Measurements from ENCODE around the gene TCAF1.
"Not testable (repeated sequence)": the region's sequence is repeated elsewhere in the genome, so short reads cannot be mapped to it uniquely, and the experiment has no call there.

Gene TCAF1

GRCh38 chr7:143905509-143905908, 3.5 kb upstream of the TCAF1 start:
- DNase-seq (ENCODE audit: low read depth, low spot score), result no peak

DNA sequence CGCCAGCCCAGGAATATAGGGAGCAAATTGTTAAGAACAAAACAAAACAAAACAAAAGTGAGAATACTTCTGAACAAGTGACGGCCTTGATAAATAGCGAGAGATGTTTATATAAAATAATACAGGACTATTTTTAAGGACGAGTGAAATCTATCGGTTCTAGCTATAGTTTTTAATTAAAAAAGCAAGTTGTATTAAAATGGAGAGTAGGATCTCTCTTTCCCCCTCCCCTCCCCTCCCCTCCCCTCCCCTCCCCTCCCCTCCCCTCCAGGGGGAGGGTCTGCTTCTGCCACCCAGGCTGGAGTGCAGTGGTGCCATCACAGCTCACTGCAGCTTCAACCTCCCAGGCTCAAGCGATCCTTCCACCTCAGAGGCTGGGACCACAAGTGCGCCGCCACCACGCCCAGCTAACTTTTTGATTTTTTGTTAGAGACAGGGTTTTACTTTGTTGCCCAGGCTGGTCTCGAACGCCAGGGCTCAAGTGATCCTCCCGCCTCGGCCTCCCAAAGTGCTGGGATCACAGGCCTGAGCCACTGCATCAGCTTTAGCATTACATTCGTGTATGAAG, 440 bp upstream of the TCAF1 start:
- DNase-seq (ENCODE audit: low read depth, low spot score), result no peak

DNA sequence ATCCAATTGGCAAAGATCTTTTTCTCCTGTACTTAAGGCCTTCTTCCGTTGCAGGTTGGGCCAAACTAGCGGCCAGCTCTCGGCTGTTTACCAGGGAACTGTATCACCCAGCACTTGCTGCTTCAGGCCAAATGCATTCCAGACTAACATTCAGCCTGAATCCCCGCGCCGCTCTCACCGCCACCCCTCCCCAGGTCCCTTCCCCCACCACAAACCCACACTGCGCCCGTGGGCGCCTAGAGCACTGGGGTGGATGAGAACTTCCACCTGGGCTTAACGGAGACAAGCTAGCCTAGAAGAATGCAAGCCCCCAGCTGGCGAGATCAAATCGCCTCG, 676 bp downstream of the TCAF1 start:
- DNase-seq (ENCODE audit: low read depth, low spot score), result no peak

DNA sequence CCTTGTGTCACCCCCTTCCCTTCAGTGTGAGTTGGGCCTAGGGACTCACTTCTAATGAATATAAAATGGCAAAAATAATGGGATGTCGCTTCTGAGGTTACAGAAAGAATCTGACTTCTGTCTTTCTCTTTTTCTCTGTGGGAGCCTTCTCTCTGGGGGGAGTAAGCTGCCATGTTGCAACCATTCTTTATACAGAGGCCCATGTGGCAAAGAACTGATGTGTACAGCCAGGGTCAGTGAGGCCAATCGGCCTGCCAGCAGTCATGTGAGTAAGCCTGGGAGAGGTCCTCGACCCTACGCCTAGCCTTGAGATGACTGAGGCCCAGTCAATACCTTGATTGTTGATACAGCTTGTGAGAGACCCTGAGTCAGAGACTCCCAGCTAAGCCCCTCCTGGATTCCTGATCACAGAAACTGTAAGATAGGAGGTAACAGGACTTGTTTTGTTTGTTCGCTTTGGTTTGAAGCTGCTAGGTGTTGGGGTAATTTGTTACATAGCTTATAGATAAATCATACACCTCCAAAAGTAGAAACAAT, 1.7 kb downstream of the TCAF1 start:
- no peak for DNase-seq (ENCODE audit: low read depth, low spot score)

- DNase-seq (ENCODE audit: low read depth, low spot score), result no peak
These were observed 3.2 kb downstream of the TCAF1 start for GRCh38 chr7:143898810-143899209.

- no peak for DNase-seq (ENCODE audit: low read depth, low spot score)
These were observed 5.3 kb downstream of the TCAF1 start for GRCh38 chr7:143896667-143897066.

- no peak for DNase-seq (ENCODE audit: low read depth, low spot score)
These were observed 9.3 kb downstream of the TCAF1 start for GRCh38 chr7:143892527-143893300.

- no peak for DNase-seq (ENCODE audit: low read depth, low spot score)
These were observed 10.5 kb downstream of the TCAF1 start for GRCh38 chr7:143891457-143891856.

DNA sequence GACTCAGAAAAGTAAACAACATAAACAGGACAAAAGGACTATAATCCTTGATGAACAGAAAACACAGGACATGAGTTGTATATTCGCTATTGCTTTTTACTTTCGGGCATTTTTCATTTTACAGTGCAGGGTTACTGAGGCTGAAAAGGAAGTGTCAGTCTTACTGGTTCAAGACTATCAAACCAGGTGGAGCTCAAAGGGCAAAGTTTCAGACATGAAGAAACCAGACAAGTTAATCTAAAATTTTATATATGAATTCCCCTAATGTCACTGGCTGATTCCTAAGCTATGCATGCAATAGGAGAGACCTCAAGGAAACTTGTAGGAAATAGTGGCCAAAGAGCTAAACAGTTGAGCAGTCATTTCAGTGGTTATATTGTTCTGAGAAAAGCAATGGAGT, 11.4 kb downstream of the TCAF1 start:
- no peak for DNase-seq (ENCODE audit: low read depth, low spot score)

DNA sequence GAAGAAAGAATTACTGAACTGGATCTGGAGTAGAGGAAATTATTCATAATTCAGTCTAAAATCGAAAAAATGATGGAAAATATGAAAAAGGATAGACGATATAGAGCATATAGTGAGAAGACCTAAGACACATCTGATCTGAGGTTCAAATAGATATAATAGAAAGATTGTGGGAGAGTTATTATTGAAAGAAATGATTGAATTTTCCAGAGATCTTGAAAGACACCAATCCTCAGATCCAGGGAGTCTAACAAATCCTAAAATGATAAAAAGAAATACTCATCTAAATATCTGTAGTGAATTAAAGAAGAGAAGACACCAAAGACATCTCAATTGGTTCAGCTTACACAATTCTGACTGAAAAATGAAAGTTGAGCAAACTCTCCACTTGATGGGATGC, 12.9 kb downstream of the TCAF1 start:
- no peak for DNase-seq (ENCODE audit: low read depth, low spot score)

- no peak for DNase-seq (ENCODE audit: low read depth, low spot score)
These were observed 15.0 kb downstream of the TCAF1 start for GRCh38 chr7:143886826-143887477.

DNA sequence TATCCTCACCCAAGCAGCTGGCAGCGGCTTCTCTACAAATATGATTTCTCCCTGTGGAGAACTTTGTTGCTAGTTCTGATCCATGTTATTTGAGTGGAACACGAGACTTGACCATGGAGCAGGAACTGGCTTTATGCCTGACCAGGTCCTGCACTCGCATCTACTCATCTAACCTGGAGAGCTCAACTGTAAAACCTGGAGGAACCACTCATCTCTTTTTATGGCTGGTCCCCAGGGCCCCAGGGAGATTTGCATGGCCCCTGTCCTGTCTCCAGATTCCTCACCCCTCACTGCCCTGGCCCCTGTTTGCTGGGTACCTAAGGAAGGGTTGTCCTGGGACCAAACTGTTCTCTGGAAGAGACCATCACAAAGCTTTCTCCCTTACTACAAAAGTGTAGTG, 16.0 kb downstream of the TCAF1 start:
- no peak for DNase-seq (ENCODE audit: low read depth, low spot score)

DNA sequence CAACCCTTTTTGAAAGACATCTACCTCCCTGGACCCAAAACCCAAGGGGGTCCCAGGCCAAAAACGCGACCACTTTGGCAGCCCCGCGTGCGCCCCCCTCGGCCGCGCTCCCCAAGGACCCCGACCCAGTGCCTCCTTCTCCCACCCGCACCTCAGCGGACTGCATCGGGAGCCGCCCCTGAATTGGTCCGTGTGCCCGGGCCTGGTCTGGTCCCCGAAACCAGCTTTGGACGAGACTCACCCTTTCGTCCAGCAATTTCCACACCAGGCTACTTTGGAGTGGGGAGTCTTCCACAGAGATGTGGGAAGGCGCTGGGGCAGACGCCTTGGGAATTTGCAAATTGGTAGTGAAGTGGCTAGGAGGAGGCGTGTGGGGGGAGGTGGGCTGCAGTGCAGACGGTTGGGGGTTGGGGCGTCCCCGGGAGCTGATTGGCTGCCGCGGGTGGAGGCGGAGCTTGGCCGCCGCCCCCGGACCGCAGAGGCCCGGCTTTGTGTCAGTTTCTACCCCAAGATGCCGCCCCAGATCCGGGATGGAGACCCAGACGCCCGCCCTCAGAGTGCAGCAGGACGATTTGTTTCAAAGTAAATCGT, 16.9 kb downstream of the TCAF1 start:
- DNase-seq (ENCODE audit: low read depth, low spot score), result no peak

DNA sequence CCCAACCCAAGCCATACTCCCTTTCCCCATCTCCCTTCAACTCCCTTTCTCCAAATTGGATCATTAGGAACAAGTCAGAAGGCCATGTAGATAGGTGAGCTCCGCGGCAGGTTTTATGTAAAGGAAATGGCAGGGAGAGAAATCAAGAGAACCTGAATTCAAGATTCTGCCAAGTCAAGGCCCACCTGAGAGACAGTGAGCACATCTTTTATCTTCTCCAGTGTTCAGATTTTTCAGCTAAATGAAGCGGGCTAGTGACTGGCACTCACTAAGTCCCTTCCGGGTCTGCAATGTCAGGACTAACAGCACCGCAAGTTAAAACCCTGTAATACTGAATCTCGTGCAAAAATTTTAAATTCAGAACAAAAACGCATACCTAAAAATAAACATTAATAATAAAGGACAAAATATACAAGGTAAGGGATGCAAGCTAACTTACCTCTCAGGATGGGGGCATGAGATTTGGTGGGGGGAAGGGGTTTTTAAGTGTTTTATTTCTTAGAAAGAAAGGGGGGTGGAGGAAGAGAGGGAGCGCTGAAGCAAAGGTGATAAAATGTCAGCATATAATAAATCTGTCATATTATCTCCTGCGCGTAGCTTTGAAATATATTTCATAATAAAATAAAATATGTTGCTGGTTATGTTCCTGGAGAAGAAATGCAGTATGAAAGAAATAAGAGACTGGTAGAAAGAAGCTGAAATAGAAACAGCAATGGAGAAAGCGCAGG, 17.6 kb downstream of the TCAF1 start:
- no peak for DNase-seq (ENCODE audit: low read depth, low spot score)

- DNase-seq (ENCODE audit: low read depth, low spot score), result no peak
These were observed 19.3 kb downstream of the TCAF1 start for GRCh38 chr7:143882604-143883078.

DNA sequence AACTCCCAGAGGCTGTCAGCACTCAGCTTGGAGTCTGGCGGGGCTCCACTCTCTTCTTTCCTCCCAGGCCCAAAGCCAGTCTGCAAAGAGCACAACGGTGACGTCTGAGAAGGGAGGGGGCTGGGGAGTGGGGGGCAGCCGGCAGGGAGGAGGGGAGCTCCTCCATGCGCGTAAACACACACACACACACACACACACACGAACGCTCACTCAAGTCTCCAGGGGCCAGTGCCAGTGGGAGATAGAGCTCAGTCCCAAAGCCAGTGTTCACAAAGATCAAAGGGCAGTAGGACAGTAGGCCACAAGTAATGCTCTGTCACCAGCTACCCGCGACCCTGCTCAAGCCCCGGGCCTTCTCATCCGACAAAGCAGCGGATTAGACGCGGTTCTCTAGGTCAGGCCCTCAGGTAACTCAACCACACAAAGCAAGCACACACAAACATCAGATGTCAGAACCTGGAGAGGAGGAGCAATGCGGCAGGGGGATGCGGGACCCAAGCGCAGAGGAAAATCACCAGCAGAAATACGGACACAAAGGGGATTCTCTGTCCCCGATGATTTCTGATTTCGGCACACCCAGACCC, 19.9 kb downstream of the TCAF1 start:
- no peak for DNase-seq (ENCODE audit: low read depth, low spot score)

DNA sequence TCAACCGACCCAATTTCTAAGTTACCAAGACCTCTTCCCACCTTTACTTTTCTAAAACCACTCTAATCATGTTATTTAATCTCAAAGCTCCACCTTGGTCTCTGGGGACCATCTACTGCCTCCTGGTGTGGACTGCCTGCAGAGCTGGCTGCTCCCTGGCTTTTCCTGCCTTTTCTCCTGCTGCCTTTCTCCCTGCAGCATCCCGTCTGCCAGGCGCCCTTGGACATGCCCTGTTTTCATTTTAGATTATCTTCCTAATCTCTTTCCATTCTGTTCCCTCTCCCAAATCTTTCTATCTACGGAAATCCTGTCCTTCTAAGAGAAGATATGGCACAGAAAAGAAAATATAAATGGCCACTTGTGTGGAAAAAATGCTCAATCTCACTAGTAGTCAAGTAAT, 23.1 kb downstream of the TCAF1 start:
- DNase-seq (ENCODE audit: low read depth, low spot score), result no peak

- DNase-seq (ENCODE audit: low read depth, low spot score), result no peak
These were observed 24.9 kb downstream of the TCAF1 start for GRCh38 chr7:143877098-143877497.

GRCh38 chr7:143876218-143876617, 25.8 kb downstream of the TCAF1 start:
- DNase-seq (ENCODE audit: low read depth, low spot score), result no peak

DNA sequence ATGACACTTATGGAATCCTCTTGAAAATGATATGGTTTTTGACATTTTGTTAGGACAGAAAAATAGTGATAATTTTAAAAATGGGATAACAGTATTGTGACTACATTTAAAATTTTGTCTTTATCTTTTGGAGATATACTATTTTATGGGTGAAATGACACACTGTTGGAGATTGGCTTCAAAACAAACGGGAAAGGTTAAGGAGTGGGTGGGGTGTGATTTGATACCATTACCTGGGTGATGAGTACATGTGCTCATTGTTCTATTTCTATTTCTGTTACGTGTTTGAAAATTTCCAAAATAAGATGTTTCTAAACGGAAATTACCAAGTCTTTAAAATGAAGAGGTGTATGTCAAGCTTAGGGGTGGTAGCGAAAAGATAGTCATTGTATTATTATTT, 28.7 kb downstream of the TCAF1 start:
- DNase-seq (ENCODE audit: low read depth, low spot score), result not testable (repeated sequence)

GRCh38 chr7:143871534-143871933, 30.4 kb downstream of the TCAF1 start:
- not testable (repeated sequence) for DNase-seq (ENCODE audit: low read depth, low spot score)

All from activated naive CD8-positive, alpha-beta T cell treated with anti-CD3 and anti-CD28 coated beads, Interleukin-2, amount 50 U/mL, for 16 hours (primary cell).